LNCAP (cell line): ENCODE data around the gene ANKDD1A.

Experiments used
- TF ChIP-seq, protein P1 (sequence below): fragments of 450-650 bp; IDR thresholded peaks from 2 replicates; pipeline ENCODE4 v1.5.1; 2017; ENCODE audit warnings: mild to moderate bottlenecking

Gene ANKDD1A

DNA sequence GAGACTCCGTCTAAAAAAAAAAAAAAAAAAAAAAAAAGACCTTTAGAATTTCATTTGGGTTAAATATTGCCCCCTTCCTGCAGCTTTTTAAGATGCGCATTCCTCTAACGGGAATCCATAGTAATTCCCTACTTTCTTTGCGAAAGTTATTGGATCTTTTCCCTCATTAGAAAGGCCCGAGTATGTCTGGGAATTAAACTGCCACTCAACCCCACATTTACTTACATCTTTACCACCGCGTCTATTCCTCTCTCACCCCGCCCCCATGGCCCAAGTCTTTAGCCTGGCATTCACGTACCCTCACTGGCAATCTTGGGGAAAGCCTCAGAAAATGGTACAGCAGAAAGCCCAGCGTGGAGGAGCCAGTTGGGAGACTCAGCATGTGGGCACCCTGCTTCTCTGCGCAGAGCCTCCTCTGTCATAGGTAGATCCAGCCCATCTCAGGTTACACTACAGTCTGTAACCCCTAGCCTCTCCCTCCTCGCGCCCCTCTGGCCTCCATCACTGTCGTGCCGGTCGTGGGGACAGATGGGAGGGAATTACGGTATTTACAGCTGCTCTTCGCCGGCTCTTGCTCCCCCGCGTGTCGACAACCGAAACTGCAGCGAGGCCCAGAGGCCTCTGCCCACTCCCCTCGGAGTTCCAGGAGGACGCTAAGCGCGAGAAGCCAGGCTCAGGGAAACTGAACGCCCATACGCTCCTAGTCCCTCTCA, 6.4 kb upstream of the ANKDD1A start:
- TF ChIP-seq, protein P1, sequence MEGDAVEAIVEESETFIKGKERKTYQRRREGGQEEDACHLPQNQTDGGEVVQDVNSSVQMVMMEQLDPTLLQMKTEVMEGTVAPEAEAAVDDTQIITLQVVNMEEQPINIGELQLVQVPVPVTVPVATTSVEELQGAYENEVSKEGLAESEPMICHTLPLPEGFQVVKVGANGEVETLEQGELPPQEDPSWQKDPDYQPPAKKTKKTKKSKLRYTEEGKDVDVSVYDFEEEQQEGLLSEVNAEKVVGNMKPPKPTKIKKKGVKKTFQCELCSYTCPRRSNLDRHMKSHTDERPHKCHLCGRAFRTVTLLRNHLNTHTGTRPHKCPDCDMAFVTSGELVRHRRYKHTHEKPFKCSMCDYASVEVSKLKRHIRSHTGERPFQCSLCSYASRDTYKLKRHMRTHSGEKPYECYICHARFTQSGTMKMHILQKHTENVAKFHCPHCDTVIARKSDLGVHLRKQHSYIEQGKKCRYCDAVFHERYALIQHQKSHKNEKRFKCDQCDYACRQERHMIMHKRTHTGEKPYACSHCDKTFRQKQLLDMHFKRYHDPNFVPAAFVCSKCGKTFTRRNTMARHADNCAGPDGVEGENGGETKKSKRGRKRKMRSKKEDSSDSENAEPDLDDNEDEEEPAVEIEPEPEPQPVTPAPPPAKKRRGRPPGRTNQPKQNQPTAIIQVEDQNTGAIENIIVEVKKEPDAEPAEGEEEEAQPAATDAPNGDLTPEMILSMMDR = no peak

DNA sequence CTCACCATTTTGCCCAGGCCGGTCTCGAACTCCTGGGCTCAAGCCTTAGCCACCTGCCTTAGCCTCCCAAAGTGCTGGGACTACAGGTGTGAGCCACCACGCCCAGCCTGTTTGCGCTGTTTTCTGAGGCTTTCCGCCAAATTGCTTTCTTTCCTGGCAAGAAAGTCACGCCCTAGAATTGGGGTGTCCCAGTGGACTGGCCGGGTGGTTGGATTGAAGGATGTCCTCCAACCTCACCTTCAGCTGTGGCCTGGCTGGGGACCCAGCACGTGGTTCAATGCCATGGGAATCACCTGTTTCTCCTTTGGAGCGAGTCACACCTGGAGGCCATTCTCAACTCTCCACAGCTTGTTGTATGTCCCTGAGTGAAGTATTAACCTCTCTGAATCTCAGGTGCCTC, 5.8 kb upstream of the ANKDD1A start:
- TF ChIP-seq, protein P1 = no peak

DNA sequence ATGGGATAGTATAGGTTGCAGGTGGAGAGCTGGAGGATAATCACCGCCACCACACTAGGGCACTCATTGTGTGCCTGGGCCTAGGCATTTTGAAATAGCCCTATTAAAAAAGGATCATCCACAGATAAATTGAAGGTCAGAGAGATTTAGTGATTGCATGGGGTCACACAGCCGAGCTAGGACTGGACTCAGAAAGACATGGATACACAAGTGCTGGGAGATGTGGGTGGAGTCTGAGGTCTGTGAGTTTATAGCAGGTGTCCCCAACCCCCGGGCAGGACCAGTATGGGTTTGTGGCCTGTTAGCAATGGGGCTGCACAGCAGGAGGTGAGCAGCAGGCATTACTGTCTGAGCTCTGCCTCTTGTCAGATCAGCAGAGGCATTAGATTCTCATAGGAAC, 5.3 kb upstream of the ANKDD1A start:
- TF ChIP-seq, protein P1 = no peak

DNA sequence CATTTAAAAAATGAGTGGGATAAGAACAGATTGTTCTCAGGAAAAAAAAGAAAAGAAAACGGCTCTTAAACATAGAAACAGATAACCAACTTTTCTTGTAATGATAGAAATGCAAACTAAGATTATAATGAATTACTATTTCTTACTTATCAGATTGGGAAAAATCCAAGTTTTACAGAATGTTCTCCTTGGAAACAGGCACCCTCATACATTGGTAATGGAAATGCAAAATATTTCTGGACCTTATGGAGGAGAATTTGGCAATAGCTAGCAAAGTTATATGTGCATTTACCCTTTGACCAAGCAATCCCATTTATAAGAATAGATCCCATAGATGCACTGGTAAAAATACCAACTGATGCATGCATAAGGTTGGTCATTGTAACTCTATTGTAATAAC, 3.7 kb upstream of the ANKDD1A start:
- TF ChIP-seq, protein P1 = no peak

DNA sequence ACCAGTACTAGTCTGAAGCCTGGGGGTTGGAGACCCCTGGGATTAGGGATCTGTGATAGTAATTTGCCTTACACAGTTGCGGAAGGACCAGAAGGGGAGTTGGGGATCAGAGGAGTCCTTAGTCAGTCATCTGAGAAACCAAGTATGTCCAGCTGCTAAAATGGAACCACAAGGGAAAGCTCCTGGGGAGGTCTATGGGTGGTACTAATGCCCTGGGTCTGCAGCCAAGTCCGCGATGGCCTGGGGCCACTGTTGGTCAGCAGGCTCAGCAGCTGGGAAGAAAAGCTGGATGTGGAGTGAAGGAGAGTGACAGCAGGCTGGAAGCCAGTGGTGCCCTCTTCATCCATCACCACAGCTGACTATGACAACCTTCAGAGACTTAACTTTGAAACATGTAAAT, 2.2 kb upstream of the ANKDD1A start:
- TF ChIP-seq, protein P1 = no peak

DNA sequence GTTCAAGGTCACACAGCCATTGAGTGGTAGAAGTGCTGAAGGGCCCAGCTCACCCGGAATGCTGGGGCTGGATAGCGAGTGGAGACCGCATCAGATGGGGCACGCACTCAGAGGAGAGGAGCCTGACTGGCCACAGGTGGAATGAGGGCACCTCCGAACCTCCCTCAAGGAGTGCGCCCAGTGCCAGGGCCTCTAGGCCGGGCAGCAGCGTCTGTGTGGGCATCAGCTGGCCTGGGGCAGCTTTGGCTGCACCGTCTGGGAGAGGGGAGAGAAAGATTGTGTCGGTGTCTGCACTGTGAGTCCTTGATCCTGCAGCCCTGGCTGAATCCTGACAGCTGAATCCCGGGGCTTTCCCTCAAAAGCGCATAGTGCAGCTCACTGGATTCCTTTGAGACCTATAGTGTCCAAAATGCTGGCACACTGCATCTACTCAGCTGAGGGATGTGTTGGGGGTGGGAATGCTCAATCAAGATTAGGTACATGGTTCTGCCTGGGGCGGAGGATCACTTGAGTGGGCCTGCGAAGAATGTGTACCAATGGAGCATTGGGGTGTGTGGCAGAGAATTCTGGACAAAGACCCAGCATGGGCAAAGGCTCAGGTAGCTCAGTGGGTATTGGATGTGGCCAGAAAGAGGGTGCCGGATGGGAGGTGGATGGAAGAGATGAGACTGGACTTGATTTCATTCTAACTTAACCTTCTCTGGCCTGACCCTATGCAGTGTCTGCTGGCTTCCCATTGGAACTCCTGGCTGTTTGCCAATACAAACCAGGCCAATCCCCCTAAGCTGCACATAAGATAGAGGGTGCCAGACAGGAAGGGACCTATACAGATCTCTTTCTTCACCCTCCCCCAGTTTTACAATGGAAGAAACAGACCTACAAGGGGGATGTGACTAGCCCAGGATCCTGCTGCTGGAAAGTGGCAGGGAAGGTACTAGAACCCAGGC, 950 bp downstream of the ANKDD1A start:
- TF ChIP-seq, protein P1 = no peak

DNA sequence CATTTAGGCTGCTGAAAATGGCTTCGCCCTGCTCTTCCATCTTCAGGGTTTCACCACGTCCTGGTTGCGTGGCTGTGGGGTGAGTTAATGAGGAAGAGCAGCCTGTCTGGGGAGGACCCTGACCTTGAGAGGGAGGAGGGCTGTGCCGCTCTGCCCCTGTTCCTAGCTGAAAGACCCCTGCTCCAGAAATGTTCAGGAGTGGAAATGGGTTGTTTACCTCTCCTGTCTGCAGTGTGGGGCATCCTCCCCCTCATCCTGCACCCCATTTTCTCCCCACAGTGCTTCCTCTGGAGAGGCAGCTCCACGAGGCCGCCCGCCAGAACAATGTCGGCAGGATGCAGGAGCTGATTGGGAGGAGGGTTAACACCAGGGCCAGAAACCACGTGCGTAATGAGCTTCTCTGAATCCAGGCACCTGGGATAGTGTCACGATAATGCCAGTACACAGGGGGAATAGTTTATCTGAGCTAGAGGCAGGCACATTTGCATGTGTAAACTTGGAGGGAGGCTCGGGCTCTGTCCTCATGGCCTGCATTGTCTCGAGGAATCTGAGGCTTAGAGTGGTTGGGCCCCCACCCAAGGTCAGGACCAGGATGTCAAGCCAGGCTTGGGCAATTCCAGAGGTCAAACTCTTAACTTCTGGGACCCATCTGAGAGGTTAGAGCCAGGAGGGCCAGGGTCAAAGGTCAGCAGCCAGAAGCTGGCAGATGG, 4.0 kb downstream of the ANKDD1A start:
- TF ChIP-seq, protein P1 = no peak
